HT1080 (cell line): Measurements from ENCODE around the gene MIF. TPM values are rescaled to one million over a fixed set of nuclear protein-coding genes. Genes with fewer than 3 reads are reported as not detected.
"Not testable (repeated sequence)": the region's sequence is repeated elsewhere in the genome, so short reads cannot be mapped to it uniquely, and the experiment has no call there.

ENCODE experiments used
- DNase-seq: peaks from one replicate; pipeline ENCODE4 v3.0.0-alpha.2; 2015; ENCODE audit warnings: low read depth
- polyA plus RNA-seq, 2 experiments: library from polyadenylated mRNA; depleted of rRNA; stranded (reverse); fragments of >200 nt; gene quantifications; 2 replicates each; pipeline ENCODE4 v1.2.3, GENCODE V29; 2015
- total RNA-seq: library from RNA; depleted of rRNA; stranded (reverse); fragments of >200 nt; shearing (Covaris generic); gene quantifications from 2 replicates; pipeline ENCODE4 v1.2.3, GENCODE V29; 2014; rRNA removed

The MIF gene
- 890 and 1,130 TPM in 2 replicates for total RNA-seq
- 914 and 1,212 TPM in 2 replicates for polyA plus RNA-seq (2015; cell fraction: cytosol; rRNA removed)
- 308 and 332 TPM in 2 replicates for polyA plus RNA-seq (2015; cell fraction: nucleus; rRNA removed)

GRCh38 chr22:23893945-23894709, at the start of gene MIF:
TSS of gene MIF (plus strand) at chr22:23894383. CDS start at chr22:23894475, 92 bp downstream.
- peak; percentile 94 for DNase-seq

- DNase-seq = no peak
Measured at GRCh38 chr22:23844739-23845202, 49.4 kb upstream of the MIF start.

- no peak for DNase-seq
Measured at GRCh38 chr22:23845265-23846080, 48.7 kb upstream of the MIF start.

DNA sequence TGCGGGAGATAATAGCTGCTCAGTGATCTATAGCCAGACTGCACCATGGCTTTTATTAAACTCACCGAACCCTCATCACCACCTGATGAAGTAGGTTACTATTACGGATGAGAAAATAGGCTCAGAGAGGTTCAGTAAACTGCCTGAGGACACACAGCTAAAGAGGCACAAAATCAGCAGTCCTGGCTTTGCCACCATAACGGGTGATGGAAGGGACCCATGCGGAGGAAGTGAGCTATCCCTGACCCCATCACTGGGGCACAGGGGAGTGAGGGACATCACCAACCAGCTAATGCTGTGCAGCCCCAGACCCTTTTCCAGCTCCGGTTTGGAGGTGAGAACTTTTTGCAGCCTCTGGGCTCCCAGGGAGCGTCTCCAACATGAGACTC, 48.1 kb upstream of the MIF start:
- no peak for DNase-seq

DNA sequence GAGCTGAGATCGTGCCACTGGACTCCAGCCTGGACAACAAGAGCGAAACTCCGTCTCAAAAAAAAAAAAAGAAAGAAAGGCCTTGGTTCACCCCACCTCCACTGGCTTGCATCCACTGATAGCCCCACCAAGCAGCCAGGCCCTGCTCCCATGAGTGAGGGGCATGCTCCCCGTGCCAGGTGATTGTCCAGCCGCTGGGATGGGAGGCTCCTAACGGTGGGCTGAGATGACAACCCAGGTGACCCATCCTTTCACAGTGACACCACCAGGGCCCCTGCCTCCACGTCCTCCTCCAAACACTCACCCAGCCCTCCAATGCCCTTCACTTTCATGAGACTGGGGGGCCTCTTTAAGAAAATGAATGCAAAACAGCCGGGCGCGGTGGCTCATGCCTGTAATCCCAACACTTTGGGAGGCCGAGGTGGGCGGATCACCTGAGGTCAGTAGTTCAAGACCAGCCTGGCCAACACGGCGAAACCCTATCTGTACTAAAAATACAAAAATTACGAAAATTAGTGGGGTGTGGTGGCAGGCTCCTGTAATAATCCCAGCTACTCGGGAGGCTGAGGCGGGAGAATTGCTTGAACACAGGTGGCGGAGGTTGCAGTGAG, 46.8 kb upstream of the MIF start:
- no peak for DNase-seq

- no peak for DNase-seq
Measured at GRCh38 chr22:23847991-23848864, 46.0 kb upstream of the MIF start.

DNA sequence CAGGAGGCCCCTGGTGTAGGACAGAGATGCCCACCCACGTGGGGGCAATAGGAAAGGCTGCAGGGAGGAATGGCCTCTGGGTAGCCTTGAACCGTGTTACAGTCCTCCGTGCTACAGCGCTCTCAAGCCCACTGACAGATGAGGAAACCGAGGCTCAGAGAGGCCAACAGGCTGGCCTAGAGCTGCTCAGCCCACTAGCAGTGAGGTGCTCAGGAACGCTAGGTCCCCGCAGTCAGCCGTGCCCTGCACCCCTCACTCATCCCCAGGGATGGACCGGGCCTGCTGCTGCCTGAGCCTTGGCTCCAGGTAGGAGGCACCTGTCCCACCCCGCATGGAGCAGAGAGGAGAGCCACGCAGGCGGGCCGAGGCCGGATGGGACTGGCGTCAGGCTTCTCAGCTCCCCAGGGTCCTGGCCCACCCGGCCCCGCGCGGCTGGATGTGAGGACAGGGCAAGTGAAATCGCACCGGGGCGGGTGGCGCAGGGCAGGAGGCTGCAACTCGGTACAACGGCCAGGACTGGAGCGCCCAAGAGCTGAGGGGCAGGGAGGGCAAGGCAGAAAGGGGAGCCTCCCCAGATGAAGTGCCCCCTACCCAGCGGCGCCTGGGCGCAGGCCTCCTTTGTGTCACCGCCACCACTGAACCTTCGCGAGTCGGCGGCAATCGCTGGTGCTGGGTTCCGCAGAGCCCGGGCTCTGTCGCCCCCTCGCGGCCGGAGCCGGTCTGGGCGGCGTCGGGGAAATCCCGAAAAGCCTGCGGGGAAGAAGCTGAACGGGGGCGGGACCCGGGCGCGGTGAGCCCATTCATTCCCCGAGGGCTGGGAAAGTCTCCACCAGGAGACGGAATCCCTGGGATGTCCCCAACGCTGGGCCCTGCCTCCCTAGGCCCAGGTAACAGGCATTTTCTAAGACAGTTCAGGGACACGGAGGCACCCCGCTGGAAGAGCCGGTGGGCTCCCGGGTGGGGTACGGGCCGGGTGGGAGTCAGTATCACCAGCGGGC, 44.9 kb upstream of the MIF start:
- DNase-seq = peak; percentile 72

- DNase-seq = no peak
Measured at GRCh38 chr22:23850136-23850611, 44.0 kb upstream of the MIF start.

DNA sequence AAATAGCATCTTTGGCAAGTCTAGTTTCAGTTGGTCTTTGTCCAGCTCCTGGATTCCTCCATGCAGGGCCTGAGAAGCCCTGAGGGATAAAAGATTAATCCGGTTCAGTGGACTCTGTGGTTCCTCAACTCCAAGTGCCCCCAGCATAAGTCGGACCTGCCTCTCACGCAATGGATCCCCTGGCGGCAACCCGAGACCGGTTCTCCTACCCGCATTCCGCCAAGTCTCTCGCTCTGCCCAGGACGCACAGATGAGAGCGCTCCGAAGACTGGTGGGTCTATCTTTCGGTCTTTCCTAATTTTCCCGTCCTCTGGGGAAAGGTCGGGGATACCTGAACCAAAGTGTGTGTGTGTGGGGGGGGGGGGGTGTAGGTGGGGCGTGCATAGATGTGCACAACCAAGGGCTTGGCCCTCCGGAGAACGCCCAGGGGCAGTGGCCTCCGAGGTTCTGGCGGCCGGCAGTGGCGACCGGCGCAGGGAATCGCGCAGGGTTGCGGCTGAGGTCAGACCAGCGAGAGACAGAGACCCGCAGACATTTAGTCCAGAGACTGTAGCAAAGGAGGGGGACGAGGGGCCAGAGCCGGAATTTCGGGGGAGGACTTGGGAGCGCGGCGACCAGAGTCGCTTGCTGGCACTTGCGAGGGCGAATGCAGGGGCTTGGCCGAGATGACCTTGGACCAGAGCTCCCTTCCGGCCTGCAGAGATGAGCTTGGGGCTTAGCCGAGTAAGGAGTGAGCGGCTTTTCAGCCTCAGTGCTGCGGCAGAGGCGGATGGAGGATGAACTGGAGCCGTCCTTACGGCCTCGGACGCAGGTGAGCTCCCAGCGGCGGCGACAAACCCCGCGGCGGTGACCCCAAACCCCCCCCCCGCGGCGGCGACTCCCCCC, 37.2 kb upstream of the MIF start:
- DNase-seq = no peak

- DNase-seq = peak; percentile 91
Measured at GRCh38 chr22:23857606-23858483, 36.3 kb upstream of the MIF start, which contains the start of gene SLC2A11. TSS of gene SLC2A11 (plus strand) at chr22:23857875. CDS start at chr22:23858000, 125 bp downstream.

DNA sequence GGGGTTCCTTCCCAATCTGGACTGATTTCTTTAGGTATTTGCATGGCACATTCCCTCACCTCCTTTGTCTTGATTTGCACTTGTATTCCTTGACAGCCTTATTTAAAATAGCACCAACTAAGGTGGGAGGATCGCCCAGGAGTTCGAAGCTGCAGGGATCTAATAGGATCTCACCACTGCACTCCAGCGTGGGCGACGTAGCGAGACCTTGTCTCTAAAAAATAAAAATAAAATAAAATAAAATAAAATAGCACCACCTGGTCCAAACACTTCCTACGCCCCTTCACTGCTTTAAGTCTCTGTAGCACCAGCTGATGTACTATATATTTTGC, 35.7 kb upstream of the MIF start:
- no peak for DNase-seq

DNA sequence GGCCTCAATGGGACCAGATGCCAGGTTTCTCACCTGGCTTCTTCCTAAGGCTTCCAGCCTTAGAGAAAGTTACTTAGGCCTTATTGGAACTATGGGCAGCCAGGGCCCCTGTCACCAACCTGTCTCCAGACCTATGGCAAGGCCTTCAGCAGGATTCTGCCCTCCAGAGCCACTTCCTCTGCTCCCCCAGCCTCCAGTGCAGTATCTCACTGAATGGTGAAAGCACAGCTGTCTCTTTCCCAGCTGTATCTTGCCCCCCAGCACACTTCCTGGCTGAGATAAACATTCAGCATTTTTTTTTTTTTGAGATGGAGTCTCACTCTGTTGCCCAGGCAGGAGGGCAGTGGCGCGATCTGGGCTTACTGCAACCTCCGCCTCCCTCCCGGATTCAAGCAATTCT, 35.0 kb upstream of the MIF start:
- DNase-seq = no peak

- not testable (repeated sequence) for DNase-seq
Measured at GRCh38 chr22:23860187-23860586, 34.0 kb upstream of the MIF start.

GRCh38 chr22:23862103-23862502, 32.1 kb upstream of the MIF start:
- peak; percentile 47 for DNase-seq

- DNase-seq = not testable (repeated sequence)
Measured at GRCh38 chr22:23864499-23865154, 29.6 kb upstream of the MIF start.

- no peak for DNase-seq
Measured at GRCh38 chr22:23868580-23868979, 25.6 kb upstream of the MIF start.

DNA sequence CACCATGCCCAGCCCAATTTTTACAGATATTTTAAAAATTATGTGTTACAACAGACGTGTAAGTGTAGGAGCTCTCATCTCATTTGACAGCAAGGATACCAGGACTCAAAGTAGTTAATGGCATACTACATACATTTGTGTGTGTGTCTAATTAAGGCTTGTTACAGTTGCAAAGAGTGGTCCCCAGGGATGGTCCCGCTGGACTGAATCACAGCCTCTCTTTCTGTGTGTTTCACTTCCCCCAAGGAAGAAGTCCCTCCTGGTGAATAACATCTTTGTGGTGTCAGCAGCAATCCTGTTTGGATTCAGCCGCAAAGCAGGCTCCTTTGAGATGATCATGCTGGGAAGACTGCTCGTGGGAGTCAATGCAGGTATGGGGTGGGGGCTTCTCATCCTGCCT, 19.3 kb upstream of the MIF start:
- DNase-seq = no peak
